Measurements from ENCODE around the gene COL6A2. TPM values are rescaled to one million over a fixed set of nuclear protein-coding genes. Genes with fewer than 3 reads are reported as not detected.
A peak's percentile ranks its signal among the peaks of the same experiment; 100 is the strongest.

COL6A2 gene
- total RNA-seq (55.2 TPM), polyA plus RNA-seq (182 TPM)
- long read RNA-seq, donor 1: 0 reads
- long read RNA-seq, donor 2, transcript COL6A2-201 (28 exons, 3,461 nt): major isoform, 23 of 37 reads
- long read RNA-seq, donor 2, partial matches to known transcripts: 14 of 37 reads
- long read RNA-seq, donor 2, other reads (novel, unspliced or antisense): 0 of 37 reads
- long read RNA-seq, donor 3, transcript COL6A2-201 (28 exons, 3,461 nt): major isoform, 10 of 16 reads
- long read RNA-seq, donor 3, partial matches to known transcripts: 5 of 16 reads
- long read RNA-seq, donor 3, other reads (novel, unspliced or antisense): 0 of 16 reads
- long read RNA-seq, donor 4, transcript COL6A2-201 (28 exons, 3,461 nt): major isoform, 6 of 6 reads
- long read RNA-seq, donor 4, partial matches to known transcripts: 0 of 6 reads
- long read RNA-seq, donor 4, other reads (novel, unspliced or antisense): 0 of 6 reads
- long read RNA-seq, donor 5, transcript COL6A2-201 (28 exons, 3,461 nt): major isoform, 8 of 14 reads
- long read RNA-seq, donor 5, partial matches to known transcripts: 5 of 14 reads
- long read RNA-seq, donor 5, other reads (novel, unspliced or antisense): 0 of 14 reads
- long read RNA-seq, donor 6, transcript COL6A2-201 (28 exons, 3,461 nt): major isoform, 5 of 10 reads
- long read RNA-seq, donor 6, partial matches to known transcripts: 5 of 10 reads
- long read RNA-seq, donor 6, other reads (novel, unspliced or antisense): 0 of 10 reads
- long read RNA-seq, donor 7, partial matches to known transcripts: 0 of 1 reads
- long read RNA-seq, donor 7, other reads (novel, unspliced or antisense): 0 of 1 reads
- long read RNA-seq, donor 8, transcript COL6A2-201 (28 exons, 3,461 nt): major isoform, 7 of 7 reads
- long read RNA-seq, donor 8, partial matches to known transcripts: 0 of 7 reads
- long read RNA-seq, donor 8, other reads (novel, unspliced or antisense): 0 of 7 reads
- long read RNA-seq, donor 9, partial matches to known transcripts: 0 of 2 reads
- long read RNA-seq, donor 9, other reads (novel, unspliced or antisense): 0 of 2 reads
- long read RNA-seq, donor 10, partial matches to known transcripts: 11 of 14 reads
- long read RNA-seq, donor 10, other reads (novel, unspliced or antisense): 0 of 14 reads

DNA sequence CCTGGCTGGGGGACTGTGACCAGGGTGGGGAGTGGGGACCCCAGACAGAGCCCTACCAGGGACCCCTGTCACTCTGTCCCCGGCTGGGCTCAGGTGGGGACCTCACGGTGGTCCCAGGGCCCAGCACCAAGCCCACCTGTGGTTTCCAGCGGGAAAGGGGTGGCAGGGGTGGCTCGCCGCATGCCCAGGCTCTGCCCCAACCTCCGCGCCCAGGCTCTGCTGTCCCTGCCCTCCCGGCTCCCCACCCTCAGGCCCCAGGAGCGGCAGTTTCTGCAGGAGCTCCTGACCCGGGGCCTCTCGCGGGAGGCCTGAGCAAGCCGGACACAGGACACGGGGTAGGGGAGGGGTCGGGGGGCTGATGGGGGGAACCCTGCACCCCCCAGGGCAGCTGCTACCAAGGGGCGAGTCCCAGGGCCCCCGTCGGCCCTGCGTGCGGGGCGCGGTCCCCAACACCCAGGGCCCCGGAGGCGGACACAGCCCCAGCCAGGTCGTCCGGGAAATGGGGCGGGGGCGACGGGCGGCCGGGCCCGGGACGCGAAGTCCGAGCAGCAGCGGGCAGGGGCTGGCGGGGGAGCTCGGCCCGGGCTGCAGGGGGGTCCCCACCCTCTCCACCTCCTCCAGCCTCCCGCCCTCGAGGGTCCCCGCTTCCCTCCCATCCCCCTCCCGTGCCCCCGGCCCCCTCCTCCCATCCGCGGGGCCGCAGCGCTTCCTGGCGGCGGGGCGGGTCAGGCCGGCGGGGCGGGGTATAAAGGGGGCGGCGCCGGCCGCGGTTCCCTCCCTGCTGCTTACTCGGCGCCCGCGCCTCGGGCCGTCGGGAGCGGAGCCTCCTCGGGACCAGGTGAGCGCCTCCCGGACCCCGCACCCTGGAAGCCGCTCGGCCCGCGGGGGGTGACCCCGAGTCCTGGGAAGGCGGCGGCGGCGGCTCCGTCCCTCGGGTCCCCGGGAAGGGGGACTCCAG, at the start of gene COL6A2:
TSS of gene COL6A2 (plus strand) at position 777 of the 958 bp plus-strand sequence.
- WGBS: 10% methylated on average over 83 of the region's 83 CpGs
- H3K9me3 ChIP-seq (ENCODE audit: control insufficient read depth in 2 of 2, insufficient read depth in 1 of 2, low read length in 1 of 2): peaks cover 0 to 3% of the 10 kb centered on the region in 2 donors
- H3K4me1 ChIP-seq (ENCODE audit: control insufficient read depth in 2 of 2, insufficient read depth in 2 of 2, low read length in 2 of 2): peaks cover 0 to 2% of the 10 kb centered on the region in 2 donors
- H3K4me3 ChIP-seq (ENCODE audit: low read length in 2 of 2): peak within 1 kb of the TSS; percentile 26 to 55
- H3K36me3 ChIP-seq (ENCODE audit: control insufficient read depth in 2 of 2, insufficient read depth in 2 of 2, low read length in 1 of 2): no peaks in the 10 kb centered on the region
- H3K27me3 ChIP-seq (ENCODE audit: control insufficient read depth in 2 of 2, insufficient read depth in 1 of 2, low read length in 1 of 2): peaks cover 36 to 55% of the 10 kb centered on the region in 2 donors
- peak in 6 of 9 donors; percentile 5 to 50 (median 24) for DNase-seq (ENCODE audit: low read depth in 6 of 9, low spot score in 9 of 9)
- peak within 1 kb of the TSS in 1 of 2 donors; percentile 46 for H3K27ac ChIP-seq (ENCODE audit: low read depth in 1 of 2, low read length in 1 of 2)

GRCh38 chr21:46048926-46049889, 48.7 kb upstream of the COL6A2 start:
- Histone ChIP-seq H3K4me3 (ENCODE audit: low read length in 2 of 2) (no peak overlapping the region), H3K36me3 (ENCODE audit: control insufficient read depth in 2 of 2, insufficient read depth in 2 of 2, low read length in 1 of 2) (no peaks in the 10 kb centered on the region), H3K4me1 (ENCODE audit: control insufficient read depth in 2 of 2, insufficient read depth in 2 of 2, low read length in 2 of 2) (peaks cover 0 to 10% of the 10 kb centered on the region in 2 donors), H3K9me3 (ENCODE audit: control insufficient read depth in 2 of 2, insufficient read depth in 1 of 2, low read length in 1 of 2) (peaks cover 1 to 16% of the 10 kb centered on the region in 2 donors), H3K27me3 (ENCODE audit: control insufficient read depth in 2 of 2, insufficient read depth in 1 of 2, low read length in 1 of 2) (peaks cover 0 to 3% of the 10 kb centered on the region in 2 donors), H3K27ac (ENCODE audit: low read depth in 1 of 2, low read length in 1 of 2) (peak overlapping the region; percentile 52 to 60)
- peak in 1 of 9 donors; percentile 15 for DNase-seq (ENCODE audit: low read depth in 6 of 9, low spot score in 9 of 9)
- WGBS: 89% methylated on average over 27 of the region's 27 CpGs

GRCh38 chr21:46049890-46050667, 47.8 kb upstream of the COL6A2 start:
- peak overlapping the region; percentile 19 to 60 for H3K27ac ChIP-seq (ENCODE audit: low read depth in 1 of 2, low read length in 1 of 2)
- DNase-seq (ENCODE audit: low read depth in 6 of 9, low spot score in 9 of 9): no peak
- H3K4me3 ChIP-seq (ENCODE audit: low read length in 2 of 2): no peak overlapping the region
- peaks cover 0 to 6% of the 10 kb centered on the region in 2 donors for H3K27me3 ChIP-seq (ENCODE audit: control insufficient read depth in 2 of 2, insufficient read depth in 1 of 2, low read length in 1 of 2)
- 94% methylated on average over 33 of the region's 33 CpGs for WGBS
- H3K9me3 ChIP-seq (ENCODE audit: control insufficient read depth in 2 of 2, insufficient read depth in 1 of 2, low read length in 1 of 2): peaks cover 1 to 16% of the 10 kb centered on the region in 2 donors
- peaks cover 0 to 10% of the 10 kb centered on the region in 2 donors for H3K4me1 ChIP-seq (ENCODE audit: control insufficient read depth in 2 of 2, insufficient read depth in 2 of 2, low read length in 2 of 2)
- H3K36me3 ChIP-seq (ENCODE audit: control insufficient read depth in 2 of 2, insufficient read depth in 2 of 2, low read length in 1 of 2): no peaks in the 10 kb centered on the region

DNA sequence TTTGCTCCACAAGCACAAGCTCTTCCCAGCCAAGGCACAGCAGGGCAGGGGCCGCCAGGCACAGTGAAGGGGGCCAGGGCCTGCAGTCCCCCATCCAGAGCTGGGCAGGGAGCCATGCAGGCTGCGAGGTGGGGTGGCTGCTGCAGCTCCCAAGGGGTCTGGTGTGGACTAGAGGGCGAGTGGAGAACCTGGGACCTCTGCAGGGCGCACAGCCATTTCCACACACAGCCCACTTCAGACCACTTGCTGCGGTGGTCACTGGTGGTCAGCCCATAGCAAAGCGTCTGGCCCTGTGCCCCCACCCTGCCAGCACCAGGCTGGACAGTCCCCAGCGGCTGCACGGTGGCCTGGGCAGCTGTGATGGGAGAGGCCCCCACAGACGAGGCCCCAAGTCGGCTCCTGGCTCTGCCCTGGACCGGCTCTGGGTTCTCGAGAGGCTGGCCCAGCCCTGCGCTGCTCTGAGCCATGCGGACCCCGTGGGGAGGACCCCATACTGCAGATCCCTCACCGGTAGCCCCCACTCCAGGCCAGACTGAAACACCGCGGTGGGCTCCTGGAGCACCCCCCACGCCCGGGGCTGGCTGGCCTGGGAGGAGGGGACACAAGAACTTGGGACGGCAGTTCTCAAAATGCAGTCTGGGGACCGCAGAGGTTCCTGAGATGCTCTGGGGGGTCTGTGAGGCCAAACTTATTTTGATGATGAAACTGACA, 47.1 kb upstream of the COL6A2 start:
- H3K9me3 ChIP-seq (ENCODE audit: control insufficient read depth in 2 of 2, insufficient read depth in 1 of 2, low read length in 1 of 2): peaks cover 1 to 16% of the 10 kb centered on the region in 2 donors
- no peak overlapping the region for H3K4me3 ChIP-seq (ENCODE audit: low read length in 2 of 2)
- DNase-seq (ENCODE audit: low read depth in 6 of 9, low spot score in 9 of 9): no peak
- H3K4me1 ChIP-seq (ENCODE audit: control insufficient read depth in 2 of 2, insufficient read depth in 2 of 2, low read length in 2 of 2): peaks cover 0 to 10% of the 10 kb centered on the region in 2 donors
- peaks cover 0 to 8% of the 10 kb centered on the region in 2 donors for H3K27me3 ChIP-seq (ENCODE audit: control insufficient read depth in 2 of 2, insufficient read depth in 1 of 2, low read length in 1 of 2)
- H3K27ac ChIP-seq (ENCODE audit: low read depth in 1 of 2, low read length in 1 of 2): peak overlapping the region in 1 of 2 donors; percentile 4
- WGBS: 96% methylated on average over 22 of the region's 22 CpGs
- no peaks in the 10 kb centered on the region for H3K36me3 ChIP-seq (ENCODE audit: control insufficient read depth in 2 of 2, insufficient read depth in 2 of 2, low read length in 1 of 2)

DNA sequence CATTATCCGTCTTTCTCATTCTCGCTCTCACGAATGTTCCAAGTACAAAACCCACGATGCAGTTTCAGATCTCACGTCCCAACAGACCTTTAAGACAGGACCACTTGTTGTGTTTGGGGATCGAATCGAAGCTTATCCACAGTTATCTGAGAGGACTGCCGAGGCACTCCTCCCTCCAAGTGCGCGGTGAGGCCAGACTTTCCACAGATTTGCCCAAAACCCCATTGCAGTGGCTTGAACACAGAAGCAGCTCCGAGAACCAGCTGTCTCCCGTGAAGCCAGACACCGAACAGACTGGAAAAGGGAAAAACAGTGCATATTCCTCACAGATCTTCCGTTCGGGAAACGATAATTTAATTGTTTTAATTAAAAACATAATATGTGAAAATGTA, 46.5 kb upstream of the COL6A2 start:
- DNase-seq (ENCODE audit: low read depth in 6 of 9, low spot score in 9 of 9): no peak
- Histone ChIP-seq H3K36me3 (ENCODE audit: control insufficient read depth in 2 of 2, insufficient read depth in 2 of 2, low read length in 1 of 2) (no peaks in the 10 kb centered on the region), H3K4me1 (ENCODE audit: control insufficient read depth in 2 of 2, insufficient read depth in 2 of 2, low read length in 2 of 2) (peaks cover 0 to 10% of the 10 kb centered on the region in 2 donors), H3K27me3 (ENCODE audit: control insufficient read depth in 2 of 2, insufficient read depth in 1 of 2, low read length in 1 of 2) (peaks cover 0 to 10% of the 10 kb centered on the region in 2 donors), H3K9me3 (ENCODE audit: control insufficient read depth in 2 of 2, insufficient read depth in 1 of 2, low read length in 1 of 2) (peaks cover 1 to 16% of the 10 kb centered on the region in 2 donors), H3K27ac (ENCODE audit: low read depth in 1 of 2, low read length in 1 of 2) (peak overlapping the region in 1 of 2 donors; percentile 4), H3K4me3 (ENCODE audit: low read length in 2 of 2) (no peak overlapping the region)
- 91% methylated on average over 16 of the region's 16 CpGs for WGBS

DNA sequence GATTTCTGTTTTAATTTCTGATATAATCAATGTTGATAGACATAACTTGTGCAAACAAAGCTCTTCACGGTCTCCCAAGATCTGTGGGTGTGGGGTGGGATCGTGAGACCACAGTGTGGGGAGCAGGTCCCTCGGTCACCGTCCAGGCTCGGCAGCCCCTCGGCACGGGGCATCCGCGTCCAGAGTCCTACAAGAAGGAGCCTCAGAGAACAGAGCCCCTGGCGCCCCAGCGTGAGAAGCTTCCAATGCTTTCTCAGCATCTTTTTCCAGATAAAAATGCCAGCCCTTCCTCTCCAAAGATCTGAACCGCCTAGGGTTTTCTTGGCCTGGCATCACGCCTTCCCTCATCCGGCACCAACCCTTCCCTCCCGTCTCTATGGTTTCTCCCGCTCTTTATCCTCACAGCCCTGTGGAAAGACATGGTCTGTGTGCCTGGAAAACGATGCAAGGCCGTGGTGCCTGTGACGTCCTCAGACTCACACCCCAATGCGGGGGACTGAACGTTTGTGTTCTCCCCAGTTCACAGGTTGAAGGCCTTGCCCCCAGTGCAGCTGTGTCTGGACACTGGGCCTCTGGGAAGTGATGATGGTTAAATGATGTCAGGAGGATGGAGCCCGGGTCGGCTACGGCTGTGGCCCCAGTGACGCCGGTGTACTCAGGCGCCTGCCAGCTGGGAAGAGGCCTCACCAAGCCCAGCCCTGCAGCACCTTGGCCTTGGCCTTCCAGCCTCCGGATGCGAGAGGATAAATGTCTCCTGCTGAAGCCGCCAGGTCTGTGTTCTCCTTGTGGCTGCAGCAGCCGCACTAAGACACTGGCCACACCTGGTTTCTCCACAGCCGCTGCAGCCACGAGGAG, 45.9 kb upstream of the COL6A2 start:
- H3K4me1 ChIP-seq (ENCODE audit: control insufficient read depth in 2 of 2, insufficient read depth in 2 of 2, low read length in 2 of 2): peaks cover 4 to 16% of the 10 kb centered on the region in 2 donors
- no peaks in the 10 kb centered on the region for H3K36me3 ChIP-seq (ENCODE audit: control insufficient read depth in 2 of 2, insufficient read depth in 2 of 2, low read length in 1 of 2)
- DNase-seq (ENCODE audit: low read depth in 6 of 9, low spot score in 9 of 9): no peak
- no peak overlapping the region for H3K4me3 ChIP-seq (ENCODE audit: low read length in 2 of 2)
- peaks cover 1 to 16% of the 10 kb centered on the region in 2 donors for H3K9me3 ChIP-seq (ENCODE audit: control insufficient read depth in 2 of 2, insufficient read depth in 1 of 2, low read length in 1 of 2)
- no peak overlapping the region for H3K27ac ChIP-seq (ENCODE audit: low read depth in 1 of 2, low read length in 1 of 2)
- 97% methylated on average over 33 of the region's 33 CpGs for WGBS
- H3K27me3 ChIP-seq (ENCODE audit: control insufficient read depth in 2 of 2, insufficient read depth in 1 of 2, low read length in 1 of 2): peaks cover 2 to 17% of the 10 kb centered on the region in 2 donors
